NCI-H460 (cell line): ENCODE results near the gene IRF4. TPM values are rescaled to one million over a fixed set of nuclear protein-coding genes. Genes with fewer than 3 reads are reported as not detected.

Experiments used
- DNase-seq: peaks from one replicate; pipeline ENCODE4 v3.0.0-alpha.2; 2016; ENCODE audit warnings: low read depth; ENCODE audit errors: extremely low read depth
- total RNA-seq: library from RNA; depleted of rRNA; stranded (reverse); fragments of >200 nt; shearing (Covaris generic); gene quantifications from 2 replicates; pipeline ENCODE4 v1.2.3, GENCODE V29; 2014

Gene IRF4
- total RNA-seq, 1 experiment from 2014 or later, result 0.67 TPM

DNA sequence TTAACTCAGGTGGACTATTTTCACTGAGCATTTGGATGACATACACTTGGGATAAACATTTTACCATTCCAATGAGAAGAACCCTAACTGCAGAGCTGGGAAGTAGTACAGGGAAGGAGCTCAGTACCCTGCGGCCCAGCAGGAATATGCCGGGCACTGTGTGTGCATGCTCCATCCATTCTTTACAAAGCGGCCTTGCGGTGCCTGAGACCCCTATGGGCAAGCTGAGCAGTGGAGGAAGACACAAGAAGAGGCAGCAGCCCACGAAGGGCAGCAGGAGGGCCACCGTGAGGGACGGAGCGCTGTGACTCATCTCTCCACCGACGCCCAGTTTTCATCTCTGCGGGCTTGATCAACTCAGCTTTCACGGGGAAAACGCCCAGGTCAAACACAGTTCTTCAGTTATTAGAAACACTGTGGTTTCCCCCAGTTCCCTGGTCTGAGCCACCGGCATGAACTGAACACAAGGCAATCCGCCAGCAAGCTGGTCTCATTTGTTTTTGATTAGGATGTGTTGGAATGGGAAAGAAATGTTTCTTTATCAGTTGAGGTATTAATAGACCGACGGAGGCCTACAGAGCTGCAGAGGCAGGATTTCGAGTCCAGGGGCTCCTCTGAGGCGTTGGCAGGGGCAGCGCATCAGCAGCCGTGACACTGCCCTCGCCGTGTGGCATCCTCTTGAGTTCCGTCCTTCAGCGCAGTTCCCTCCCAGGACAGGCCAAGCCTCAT is 44.9 kb downstream of the IRF4 start:
- DNase-seq, result no peak

DNA sequence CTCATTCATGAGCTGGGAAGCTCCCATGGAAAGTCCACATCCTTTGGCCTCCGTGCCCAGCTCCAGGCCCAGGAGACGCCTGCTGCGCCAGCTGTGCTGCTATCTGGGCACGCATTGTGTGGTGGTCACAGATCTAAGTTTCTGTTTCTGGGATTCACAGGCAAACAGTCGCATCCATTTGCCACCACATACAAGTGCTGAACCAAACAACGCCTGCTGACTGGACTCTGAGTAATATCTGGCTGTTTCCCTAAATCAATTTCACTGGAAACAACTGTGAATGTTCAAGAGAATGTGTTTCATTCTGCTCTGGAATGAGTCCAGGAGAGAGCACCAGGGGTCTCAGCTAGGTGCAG is 45.5 kb downstream of the IRF4 start:
- no peak for DNase-seq

DNA sequence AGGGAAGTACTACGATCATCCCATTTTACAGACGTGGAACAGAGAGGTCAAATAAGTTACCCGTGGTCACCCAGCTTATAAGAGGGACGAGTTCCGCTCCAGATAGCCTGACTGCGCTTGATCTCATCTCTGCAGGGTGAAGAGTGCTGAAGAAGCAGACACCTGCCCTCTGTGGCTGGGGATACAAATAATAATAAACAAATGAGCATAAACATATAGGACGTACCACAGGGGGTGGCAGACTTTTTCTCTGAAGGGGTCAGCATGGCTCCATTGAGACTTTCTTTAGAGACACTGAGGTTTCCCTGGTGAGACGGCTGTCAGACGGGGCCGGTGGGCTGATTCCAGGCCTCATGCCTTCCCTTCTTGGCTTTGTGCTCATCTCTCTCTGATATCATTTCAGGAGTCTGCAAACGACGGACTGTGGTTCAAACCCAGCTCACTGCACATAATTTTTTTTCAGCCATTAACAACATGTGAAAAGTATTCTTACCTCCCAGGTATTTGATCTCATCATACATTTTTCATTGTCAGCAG is 47.1 kb downstream of the IRF4 start:
- DNase-seq, result no peak

DNA sequence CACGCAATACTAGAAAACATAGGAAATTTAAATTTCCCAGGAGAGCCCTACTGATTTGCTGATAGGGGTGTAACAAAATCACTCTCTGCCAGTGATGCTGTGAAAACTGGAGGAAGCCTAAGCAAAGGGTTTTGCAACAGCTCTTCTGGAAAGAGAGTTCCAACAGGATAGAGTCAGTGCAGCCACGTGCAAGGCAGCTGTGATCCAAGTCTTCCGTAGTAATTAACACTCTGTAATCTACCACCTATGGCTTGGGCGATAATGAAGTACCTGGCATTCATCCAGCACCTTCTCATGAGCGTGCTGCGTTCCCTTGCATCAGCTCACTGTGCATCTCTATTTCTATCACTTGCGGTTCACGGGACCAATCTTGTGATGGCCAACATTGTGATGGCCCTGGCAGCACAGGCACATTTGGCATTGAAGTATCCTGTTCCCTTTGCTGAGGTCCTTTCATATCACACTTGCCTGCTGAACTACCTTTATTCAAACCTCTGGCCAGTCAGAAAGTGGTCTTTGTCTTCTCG is 48.2 kb downstream of the IRF4 start:
- no peak for DNase-seq

DNA sequence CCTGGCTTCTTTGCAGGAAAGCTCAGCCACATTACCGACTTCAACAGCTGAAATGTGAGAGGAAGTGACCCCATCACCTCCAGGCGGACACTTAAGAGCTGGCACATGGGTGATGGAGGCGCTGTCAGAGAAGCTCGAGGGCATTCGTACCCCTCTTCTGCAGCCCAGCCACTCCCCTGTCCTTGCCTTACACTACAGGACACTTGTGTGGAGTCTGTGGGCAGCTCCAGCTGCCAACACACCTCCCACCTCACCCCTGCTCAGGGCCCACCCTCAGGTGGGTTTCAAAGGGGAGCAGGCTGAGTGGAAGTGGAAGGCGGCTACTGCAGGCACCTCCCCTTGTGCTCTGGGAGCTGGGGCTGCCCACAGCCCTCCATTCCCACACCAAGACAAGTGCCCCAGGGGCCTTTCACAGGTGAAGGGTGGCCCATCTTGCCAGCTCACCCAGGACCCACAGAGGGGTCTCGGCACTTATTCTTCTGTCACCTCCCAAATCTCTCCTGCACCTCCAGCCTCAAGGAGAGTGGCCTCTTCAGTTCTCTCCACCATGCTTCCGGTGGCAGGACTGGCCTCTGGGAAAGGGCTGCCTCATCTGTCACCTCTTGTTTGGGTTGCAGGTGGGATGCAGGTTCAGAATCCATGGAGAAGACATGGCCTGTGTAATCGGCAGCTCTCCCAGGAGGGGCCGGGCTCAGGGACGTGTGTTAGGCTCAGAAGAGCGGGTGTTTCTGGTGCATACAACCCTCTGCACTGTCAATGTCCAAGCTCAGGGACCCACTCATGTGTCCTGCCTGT is 49.8 kb downstream of the IRF4 start:
- no peak for DNase-seq

DNA sequence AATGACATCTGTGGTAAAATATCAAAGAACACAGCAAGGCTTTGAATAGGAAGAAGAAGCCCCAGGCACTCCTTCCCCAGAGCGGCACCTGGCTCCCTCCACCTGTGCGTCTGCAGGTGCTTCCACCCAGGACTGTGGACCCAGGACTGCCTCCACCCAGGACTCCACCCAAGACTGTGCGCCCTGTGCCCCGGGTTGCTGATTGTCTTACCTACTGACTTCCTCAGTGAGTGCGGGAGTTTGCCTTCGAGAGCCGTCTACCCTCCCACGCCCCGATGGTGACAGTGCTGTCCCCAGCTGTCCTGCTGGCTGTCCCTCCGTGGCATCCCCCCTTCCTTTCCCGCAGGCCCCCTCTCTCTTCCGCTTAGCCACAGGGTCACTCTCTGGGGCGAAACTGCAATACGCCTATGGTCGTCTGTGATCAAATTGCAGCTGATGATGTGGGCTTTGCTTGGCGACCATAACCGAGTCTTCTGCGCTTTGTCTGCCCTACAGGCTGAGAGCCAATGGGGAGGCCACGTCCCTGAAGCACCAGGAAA is 52.1 kb downstream of the IRF4 start:
- no peak for DNase-seq

DNA sequence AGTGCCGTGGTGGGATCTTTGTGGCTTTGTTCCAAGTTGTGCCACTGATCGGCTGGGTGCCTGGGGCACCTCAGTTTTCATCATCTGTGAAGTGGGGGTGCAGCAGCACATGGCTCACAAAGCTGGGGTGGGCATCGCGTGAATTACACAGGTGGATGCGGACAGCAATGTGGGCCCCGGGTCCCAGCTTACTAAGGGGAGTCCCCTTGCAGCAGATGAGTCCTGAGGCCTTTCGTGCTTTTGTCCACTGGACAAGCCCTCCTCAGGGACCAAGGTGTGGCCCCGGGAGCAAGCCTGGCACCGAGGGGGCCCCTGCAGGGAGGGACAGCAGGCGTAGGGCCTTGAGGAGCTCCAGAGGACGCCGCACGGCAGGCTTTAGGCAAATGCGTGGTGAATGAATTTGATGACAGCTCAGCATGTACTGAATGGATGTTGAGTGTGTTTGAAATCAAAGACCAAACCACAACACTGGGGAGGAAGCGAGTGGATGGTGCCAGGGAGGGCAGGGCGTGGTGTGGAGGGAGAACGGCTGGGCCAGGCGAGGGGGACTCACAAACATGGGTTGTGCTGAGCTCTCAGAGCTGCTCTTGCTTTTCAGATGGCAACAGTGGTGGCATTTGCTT is 53.2 kb downstream of the IRF4 start:
- DNase-seq, result no peak

DNA sequence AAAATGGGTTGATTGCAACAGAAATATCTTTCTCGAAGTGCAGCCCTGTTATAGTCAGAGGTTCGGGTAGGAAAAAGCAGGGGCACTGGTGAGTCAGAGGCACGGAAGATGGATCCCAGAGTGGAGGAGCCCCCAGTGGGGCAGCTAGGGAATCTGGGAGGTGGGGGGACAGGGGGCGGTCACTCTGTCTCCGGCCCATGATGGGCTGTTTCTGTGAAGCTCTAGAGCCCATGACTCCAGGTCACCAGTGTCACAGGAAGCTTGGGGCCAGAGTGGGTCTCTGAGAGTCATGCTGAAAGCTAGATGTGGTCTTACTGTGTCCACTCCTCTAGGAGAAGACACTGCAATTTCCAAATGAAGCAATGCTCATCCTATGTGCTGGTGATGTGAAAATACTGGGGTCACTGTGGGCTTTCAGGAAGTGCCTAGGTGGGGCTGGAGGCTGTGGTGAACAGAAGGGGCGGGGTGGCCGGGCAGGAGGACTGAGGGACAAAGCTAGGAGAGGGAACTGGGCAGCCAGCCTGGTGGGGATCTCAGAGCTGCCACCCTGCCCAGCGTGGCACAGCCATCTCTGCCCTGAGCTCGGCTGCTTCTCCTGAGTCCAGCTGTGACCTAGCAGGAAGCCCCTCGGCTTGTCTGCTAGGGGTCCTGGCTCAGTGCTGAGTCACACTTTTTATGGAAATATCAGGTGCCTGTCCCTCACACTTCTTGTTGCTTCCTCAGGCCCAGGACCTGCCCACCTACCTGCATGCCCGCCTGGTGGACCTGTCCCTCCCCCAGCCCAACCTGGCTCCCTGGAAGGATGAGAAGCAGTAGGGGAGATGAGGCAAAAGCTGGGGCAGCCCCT is 54.2 kb downstream of the IRF4 start:
- DNase-seq, result no peak

DNA sequence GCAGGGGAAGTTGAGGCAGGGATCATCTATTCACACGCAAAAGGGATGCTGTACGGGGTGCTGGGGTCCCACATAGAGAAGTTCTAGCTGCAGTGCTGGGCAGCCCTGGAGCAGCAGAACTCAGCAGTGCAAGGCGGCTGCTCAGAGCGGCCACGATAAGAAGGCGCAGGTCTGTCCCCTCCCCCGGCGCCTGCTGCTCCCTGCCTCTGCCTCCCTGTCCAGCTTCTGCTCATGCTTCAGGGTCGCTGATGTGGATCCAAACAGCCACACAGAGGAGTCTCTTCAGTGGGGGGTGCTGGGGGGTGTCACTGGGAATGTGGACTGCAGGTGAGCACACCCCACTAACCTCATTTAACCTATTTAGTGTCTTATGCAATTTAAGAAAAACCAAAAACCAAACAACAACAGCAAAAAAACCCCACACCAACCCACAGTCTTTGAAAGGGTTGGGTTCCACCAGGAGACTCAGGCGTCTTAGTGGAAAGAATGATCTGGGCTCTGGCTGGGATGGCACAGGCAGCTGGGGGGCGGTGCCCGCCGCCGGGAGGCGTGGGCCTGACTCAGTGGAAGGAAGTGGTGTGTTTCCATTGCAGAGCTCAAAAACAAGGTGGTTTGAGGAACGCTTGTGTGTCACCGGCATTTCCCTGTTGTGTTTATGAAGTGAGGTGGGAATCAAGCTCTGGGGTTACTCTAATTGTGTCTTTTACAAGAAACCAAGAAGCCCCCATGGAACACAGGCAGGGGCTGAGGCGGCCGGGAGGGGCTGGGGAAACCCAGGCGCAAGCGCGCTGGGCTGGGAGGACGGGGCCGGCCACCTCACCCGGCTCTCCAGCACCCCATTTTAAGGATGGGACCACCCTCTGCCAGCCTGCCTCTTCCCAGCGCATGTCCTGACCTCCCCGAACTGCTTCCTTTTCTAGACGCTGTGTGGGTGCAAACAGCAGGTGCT is 55.1 kb downstream of the IRF4 start:
- no peak for DNase-seq

DNA sequence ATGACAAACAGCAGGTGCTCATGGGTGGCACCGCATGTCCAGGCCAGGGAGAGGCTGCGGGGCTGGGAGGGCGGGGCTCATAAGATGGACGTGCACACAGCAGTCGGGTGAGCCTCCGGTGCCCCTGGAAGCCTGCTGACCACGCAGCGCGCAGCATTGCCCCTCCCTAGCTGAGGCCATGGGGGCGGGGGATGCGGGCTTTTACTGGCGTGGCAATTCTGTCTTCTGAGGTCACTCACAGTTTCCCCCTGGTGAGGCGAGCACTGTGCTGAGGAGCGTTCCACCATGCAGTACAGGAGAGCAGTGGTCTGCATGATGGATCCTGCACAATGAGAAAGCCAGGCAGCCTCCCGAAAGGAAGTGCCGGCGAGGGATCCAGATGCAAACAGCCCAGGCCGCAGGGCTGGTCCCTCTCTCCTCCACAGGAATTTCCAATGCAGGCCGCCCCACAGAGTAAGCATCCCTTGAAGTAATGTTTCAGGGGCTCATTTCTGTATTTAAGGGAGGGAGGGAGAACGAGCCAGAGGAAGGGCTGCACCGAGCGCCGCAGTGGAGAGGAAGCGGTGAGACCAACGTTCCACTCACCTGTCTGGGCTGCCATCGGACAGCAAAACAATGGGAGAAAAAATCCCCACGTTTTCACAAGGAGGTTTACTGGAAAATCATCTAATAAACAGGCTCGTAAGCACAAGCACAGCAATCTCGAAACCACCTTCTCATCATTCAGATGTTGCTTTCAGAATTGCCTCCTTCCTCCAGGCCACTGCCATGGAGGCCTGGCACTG is 56.0 kb downstream of the IRF4 start:
- DNase-seq, result no peak

DNA sequence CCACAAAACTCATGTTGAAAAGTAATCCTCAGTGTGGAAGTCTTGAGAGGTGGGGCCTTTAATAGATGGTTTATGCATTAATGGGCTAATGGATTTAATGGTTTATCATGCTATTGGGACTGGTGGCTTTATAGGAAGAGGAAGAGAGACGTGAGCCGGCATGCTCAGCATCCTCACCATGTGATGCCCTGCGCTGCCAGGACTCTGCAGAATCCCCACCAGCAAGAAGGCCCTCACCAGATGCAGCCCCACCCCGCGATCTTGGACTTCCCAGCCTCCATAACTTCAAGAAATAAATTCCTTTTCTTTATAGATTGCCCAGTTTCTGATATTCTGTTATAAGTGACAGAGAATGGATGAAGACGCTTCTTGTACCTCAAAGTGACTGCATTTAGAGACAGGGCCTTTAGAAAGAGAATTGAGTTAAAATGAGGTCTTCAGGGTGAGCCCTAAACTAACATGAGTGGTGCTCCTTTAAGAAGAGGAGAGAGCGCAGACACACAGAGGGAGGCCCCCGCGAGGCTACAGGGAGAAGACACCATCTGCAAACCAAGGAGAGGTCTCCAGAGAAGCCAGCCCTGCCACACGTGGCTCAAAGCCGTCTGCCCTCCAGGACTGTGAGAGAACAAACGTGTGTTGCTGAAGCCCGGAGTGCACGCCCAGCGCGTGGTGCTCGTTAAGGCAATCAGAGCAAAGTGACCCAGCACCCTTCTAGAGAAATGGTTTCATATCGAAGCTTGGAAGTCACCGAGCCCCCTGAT is 56.9 kb downstream of the IRF4 start:
- no peak for DNase-seq

DNA sequence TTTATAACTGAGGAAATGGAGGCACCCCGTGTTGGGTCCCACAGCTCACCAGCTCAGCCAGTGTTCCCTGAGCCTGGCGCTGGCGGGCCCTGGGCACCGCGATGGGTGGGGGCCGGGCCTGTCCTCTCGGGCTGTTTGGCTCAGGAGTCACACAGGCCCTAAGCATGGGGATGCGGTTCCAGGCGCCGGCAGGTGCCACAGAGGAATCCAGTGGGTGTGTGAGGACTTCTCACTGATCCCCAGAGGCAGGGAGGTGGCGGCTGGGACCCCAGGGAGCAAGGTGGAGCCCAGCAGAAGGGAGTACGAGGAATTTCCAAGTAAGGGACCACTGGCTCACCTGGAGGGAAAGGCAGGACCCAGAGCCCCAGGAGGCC is 57.5 kb downstream of the IRF4 start:
- no peak for DNase-seq

DNA sequence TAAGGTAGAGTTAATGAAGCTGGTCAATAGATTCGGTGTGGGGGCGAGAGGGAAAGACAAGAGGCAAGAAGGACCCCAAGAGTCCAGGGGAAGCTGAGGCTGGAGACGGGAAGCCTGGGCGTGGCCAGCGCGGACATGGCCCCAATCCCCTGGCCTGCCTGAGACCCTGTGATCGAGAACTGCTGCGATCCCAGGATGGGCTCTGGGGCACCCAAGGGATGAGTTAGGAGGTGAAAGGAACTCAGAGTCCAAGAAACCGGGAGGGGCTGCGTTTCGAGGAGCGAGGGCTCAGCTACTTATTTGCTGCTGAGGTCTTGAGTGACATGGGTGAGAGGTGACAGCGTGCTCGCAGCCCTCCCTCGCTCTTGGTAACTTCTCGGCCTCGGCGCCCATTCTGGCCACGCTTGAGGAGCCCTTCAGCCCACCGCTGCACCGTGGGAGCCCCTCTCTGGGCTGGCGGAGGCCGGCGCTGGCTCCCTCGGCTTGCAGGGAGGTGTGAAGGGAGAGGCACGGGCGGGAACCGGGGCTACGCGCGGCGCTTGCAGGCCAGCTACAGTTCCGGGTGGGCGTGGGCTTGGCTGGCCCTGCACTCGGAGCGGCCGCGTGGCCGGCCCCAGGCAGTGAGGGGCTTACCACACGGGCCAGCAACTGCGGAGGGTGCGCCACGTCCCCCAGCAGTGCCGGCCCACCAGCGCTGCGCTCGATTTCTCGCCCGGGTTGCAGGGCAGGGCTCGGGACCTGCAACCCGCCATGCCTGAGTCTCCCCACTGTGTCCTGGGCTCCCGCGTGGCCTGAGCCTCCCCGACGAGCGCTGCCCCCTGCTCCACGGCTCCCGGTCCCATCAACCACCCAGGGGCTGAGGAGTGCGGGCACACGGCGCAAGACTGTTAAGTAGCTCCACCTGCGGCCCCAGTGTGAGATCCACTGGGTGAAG is 58.2 kb downstream of the IRF4 start:
- DNase-seq, result no peak

DNA sequence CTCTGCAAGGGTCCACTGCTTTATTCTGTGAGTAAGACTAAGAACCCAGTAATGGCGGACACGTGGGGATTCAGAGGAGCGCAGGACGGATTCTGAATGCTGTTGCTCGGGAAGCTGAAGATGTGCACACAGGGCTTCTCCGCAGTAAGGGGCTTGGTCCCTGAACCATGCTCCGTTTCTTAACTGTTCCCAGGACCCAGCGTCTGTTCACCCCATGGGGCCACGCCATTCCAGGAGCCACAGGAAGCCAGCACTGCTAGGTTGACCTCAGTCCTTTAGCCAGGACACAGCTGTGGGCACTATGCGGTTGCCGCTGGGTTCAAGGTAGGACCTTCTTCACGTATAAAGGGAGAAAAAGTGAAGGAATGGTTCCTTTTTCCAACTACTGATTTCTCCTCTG is 59.8 kb downstream of the IRF4 start:
- no peak for DNase-seq

DNA sequence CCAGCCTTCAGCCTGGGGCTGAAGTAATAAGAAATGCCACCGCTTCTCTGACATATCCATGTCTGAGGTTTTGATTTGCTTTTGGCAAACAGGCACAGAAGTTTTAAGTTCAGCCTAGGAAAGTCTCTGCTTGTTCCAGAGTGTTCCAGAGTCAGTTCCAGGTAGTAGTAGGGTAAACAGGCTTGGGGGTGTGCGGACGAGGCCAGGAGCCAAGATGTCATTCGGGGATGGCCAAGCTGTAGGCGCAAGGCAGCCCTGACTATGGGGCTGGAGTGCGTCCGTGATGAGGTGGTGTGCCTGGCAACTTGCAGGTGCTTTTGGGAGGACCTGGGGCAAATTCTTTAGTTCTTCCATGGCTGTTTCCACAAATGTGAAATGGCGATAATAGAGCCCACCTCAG is 60.3 kb downstream of the IRF4 start:
- no peak for DNase-seq

DNA sequence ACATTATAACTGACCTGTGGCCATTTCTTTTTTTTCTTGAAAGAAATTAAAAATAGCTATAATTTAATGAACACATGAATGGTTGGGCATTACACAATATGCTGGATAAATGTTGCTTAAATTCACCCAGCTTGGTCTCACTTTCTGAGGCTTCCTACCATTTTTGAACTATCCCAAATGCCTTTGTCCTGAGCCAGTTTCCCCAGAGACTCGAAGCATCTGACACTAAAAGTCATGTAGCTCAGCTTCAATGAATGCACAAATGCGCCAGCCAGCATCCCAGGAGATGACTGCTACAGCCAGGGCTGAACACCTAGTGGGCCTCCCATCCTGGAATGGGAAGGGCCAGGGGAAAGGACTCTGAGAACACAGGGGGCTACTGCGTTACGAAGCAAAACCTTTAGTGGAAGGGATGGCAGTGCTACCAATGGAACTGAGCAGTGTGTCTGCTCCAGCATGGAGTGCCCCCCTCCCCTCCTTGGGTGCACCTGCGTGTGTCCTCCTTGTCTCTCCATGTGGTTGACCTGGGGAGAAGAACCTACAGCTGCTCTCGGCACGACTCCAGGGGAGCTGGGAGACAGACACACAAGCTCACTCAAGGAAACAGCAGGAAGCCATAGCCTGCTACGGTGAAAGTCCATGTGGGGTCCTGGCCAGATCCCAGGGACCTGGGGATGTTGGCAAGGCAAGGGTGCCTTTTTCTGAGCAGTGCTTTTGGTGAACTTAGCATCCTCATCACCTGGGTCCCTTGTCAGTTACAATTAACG is 60.9 kb downstream of the IRF4 start:
- DNase-seq, result no peak
